DOHH2 (cell line): Measurements from ENCODE around the gene ENPEP.

ENCODE experiments used
- EZH2phosphoT487 ChIP-seq: fragments of 200-600 bp; sonication (generic); IDR thresholded peaks from 2 replicates; pipeline ENCODE4 v1.6.1; 2017; ENCODE audit warnings: borderline replicate concordance, mild to moderate bottlenecking, antibody characterized with exemption, low read length, moderate library complexity, mixed read lengths
- TF ChIP-seq, protein P1 (sequence below): fragments of 200-600 bp; sonication (generic); IDR thresholded peaks from one replicate; pipeline ENCODE4 v1.5.1; 2014; ENCODE audit warnings: antibody characterized with exemption, mild to moderate bottlenecking, low read depth, low read length; ENCODE audit not compliant: poor library complexity, severe bottlenecking

- TF ChIP-seq, protein P1, sequence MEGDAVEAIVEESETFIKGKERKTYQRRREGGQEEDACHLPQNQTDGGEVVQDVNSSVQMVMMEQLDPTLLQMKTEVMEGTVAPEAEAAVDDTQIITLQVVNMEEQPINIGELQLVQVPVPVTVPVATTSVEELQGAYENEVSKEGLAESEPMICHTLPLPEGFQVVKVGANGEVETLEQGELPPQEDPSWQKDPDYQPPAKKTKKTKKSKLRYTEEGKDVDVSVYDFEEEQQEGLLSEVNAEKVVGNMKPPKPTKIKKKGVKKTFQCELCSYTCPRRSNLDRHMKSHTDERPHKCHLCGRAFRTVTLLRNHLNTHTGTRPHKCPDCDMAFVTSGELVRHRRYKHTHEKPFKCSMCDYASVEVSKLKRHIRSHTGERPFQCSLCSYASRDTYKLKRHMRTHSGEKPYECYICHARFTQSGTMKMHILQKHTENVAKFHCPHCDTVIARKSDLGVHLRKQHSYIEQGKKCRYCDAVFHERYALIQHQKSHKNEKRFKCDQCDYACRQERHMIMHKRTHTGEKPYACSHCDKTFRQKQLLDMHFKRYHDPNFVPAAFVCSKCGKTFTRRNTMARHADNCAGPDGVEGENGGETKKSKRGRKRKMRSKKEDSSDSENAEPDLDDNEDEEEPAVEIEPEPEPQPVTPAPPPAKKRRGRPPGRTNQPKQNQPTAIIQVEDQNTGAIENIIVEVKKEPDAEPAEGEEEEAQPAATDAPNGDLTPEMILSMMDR, result no peak
- TF ChIP-seq EZH2phosphoT487, result no peak
Measured at GRCh38 chr4:110602061-110602460, 126.1 kb downstream of the ENPEP start.
